Endothelial cell of umbilical vein (primary cell): ENCODE measurements around the gene NAA20. TPM values are rescaled to one million over a fixed set of nuclear protein-coding genes. Genes with fewer than 3 reads are reported as not detected.

Experiments
- BruUV-seq: library from RNA; stranded (reverse); fragments of 400-500 nt; replicated peaks from 2 replicates; lab custom pipeline; 2021; lab: Mats Ljungman, UMichigan
- CTCF ChIA-PET: fragments of 300-600, 350-600 bp; sonication (Branson Sonifier 250); formaldehyde crosslinking; loops from one replicate; lab custom pipeline; 2021; ENCODE audit warnings: antibody characterized with exemption, inconsistent platforms; lab: Charles Lee
- POLR2A ChIA-PET: fragments of 300-600, 350-600 bp; sonication (Branson Sonifier 250); formaldehyde crosslinking; loops from one replicate; lab custom pipeline; 2021; ENCODE audit warnings: antibody characterized with exemption, inconsistent platforms; lab: Charles Lee
- DNase-seq: peaks from one replicate; pipeline ENCODE4 v3.0.0-alpha.2; 2011; ENCODE audit warnings: low read depth, low spot score
- FAIRE-seq: peaks from 2 replicates; lab custom pipeline; 2011; peaks lifted over from hg19 to GRCh38; lab: Jason Lieb, UNC
- H2AFZ ChIP-seq: 2 replicates; pipeline ENCODE4 v1.6.0; 2012; ENCODE audit warnings: low read depth, low read length, control low read depth, inconsistent platforms
- H3K27ac ChIP-seq: 2 replicates; pipeline ENCODE4 v1.5.1; 2011; ENCODE audit warnings: low read depth, mild to moderate bottlenecking, control low read depth, low read length, moderate library complexity; ENCODE audit not compliant: insufficient read depth
- H3K27me3 ChIP-seq, 2 experiments: 2 replicates each; pipeline versions ENCODE4 v1.6.0 to v1.6.1; 2011; ENCODE audit warnings: low read length in 2 of 2, mixed read lengths in 1 of 2; ENCODE audit not compliant: control insufficient read depth in 2 of 2, insufficient read depth in 2 of 2
- H3K36me3 ChIP-seq, 2 experiments: 2 replicates in 1 of 2; 3 replicates in 1 of 2; pipeline ENCODE4 v1.5.1; 2011; ENCODE audit warnings: low read length in 2 of 2, mild to moderate bottlenecking in 1 of 2, moderate library complexity in 1 of 2; ENCODE audit not compliant: control insufficient read depth in 2 of 2, insufficient read depth in 2 of 2; ENCODE audit errors: extremely low read depth in 1 of 2
- H3K4me1 ChIP-seq: 3 replicates; pipeline ENCODE4 v1.5.1; 2011; ENCODE audit warnings: mild to moderate bottlenecking, low read length; ENCODE audit not compliant: control insufficient read depth, insufficient read depth; ENCODE audit errors: extremely low read depth
- H3K4me2 ChIP-seq: 2 replicates; pipeline ENCODE4 v1.6.1; 2011; ENCODE audit warnings: low read length, control low read depth, mixed read lengths; ENCODE audit not compliant: insufficient read depth
- H3K4me3 ChIP-seq, 3 experiments: fragments of 200-600 bp in 1 of 3; sonication (generic), shearing (Covaris generic) in 1 of 3; replicated peaks in 1 of 3; 2 replicates each; pipeline ENCODE4 v1.5.1; 2011 to 2016; ENCODE audit warnings: control low read depth in 3 of 3, low read length in 3 of 3, mild to moderate bottlenecking in 2 of 3, inconsistent platforms in 1 of 3, low read depth in 1 of 3, moderate library complexity in 1 of 3; ENCODE audit not compliant: insufficient read depth in 1 of 3
- H3K79me2 ChIP-seq: 2 replicates; pipeline ENCODE4 v1.6.0; 2012; ENCODE audit warnings: low read length, inconsistent platforms; ENCODE audit not compliant: control insufficient read depth, insufficient read depth
- H3K9ac ChIP-seq: replicated peaks from 2 replicates; pipeline ENCODE3; 2011; ENCODE audit warnings: low read length, control low read depth; ENCODE audit not compliant: insufficient read depth; ENCODE audit errors: extremely low read depth
- H3K9me1 ChIP-seq: replicated peaks from 3 replicates; pipeline ENCODE4 v1.6.0; 2011; ENCODE audit warnings: mild to moderate bottlenecking, low read length; ENCODE audit not compliant: control insufficient read depth, insufficient read depth; ENCODE audit errors: extremely low read depth
- H3K9me3 ChIP-seq: replicated peaks from 2 replicates; pipeline ENCODE4 v1.5.1; 2012; ENCODE audit warnings: low read length, inconsistent platforms; ENCODE audit not compliant: control insufficient read depth, insufficient read depth
- H4K20me1 ChIP-seq: replicated peaks from 2 replicates; pipeline ENCODE3; 2011; ENCODE audit warnings: mild to moderate bottlenecking, low read length; ENCODE audit not compliant: control insufficient read depth, insufficient read depth; ENCODE audit errors: extremely low read depth
- CTCF ChIP-seq, 2 donors: IDR thresholded peaks; 1 replicate in 1 of 2; 2 replicates in 1 of 2; pipeline ENCODE4 v1.5.1; 2011; ENCODE audit warnings: low read length in 2 of 2, mild to moderate bottlenecking in 2 of 2, moderate library complexity in 2 of 2, control low read depth in 1 of 2, inconsistent platforms in 1 of 2, low read depth in 1 of 2; ENCODE audit not compliant: insufficient read depth in 1 of 2; ENCODE audit errors: extremely low read depth in 1 of 2
- EZH2 ChIP-seq: IDR thresholded peaks from 2 replicates; pipeline ENCODE4 v1.6.1; 2012; ENCODE audit warnings: borderline replicate concordance, low read depth, mild to moderate bottlenecking, moderate library complexity, low read length, inconsistent platforms; ENCODE audit not compliant: severe bottlenecking
- FOS ChIP-seq: IDR thresholded peaks from 2 replicates; pipeline ENCODE4 v1.6.1; 2011; ENCODE audit warnings: mild to moderate bottlenecking, low read length, moderate library complexity, borderline replicate concordance; ENCODE audit not compliant: insufficient read depth
- GATA2 ChIP-seq: IDR thresholded peaks from 2 replicates; pipeline ENCODE4 v1.7.0; 2011; ENCODE audit warnings: low read depth, mild to moderate bottlenecking, moderate library complexity, mixed read lengths, low read length; ENCODE audit not compliant: insufficient read length, insufficient read depth
- JUN ChIP-seq: IDR thresholded peaks from 2 replicates; pipeline ENCODE4 v1.6.1; 2011; ENCODE audit warnings: borderline replicate concordance, low read depth; ENCODE audit not compliant: insufficient read length, insufficient read depth
- MAX ChIP-seq: IDR thresholded peaks from 2 replicates; pipeline ENCODE4 v1.6.1; 2011; ENCODE audit not compliant: insufficient read depth, insufficient read length
- MYC ChIP-seq: IDR thresholded peaks from one replicate; pipeline ENCODE4 v1.6.1; 2011; ENCODE audit warnings: mild to moderate bottlenecking, low read depth, low read length
- POLR2A ChIP-seq: IDR thresholded peaks from 2 replicates; pipeline ENCODE4 v1.6.1; 2012; ENCODE audit warnings: low read depth, mild to moderate bottlenecking, control low read depth, low read length
- POLR2AphosphoS5 ChIP-seq: IDR thresholded peaks from 2 replicates; pipeline ENCODE4 v1.6.1; 2012; ENCODE audit warnings: low read depth, mild to moderate bottlenecking, control low read depth, low read length, moderate library complexity; ENCODE audit not compliant: insufficient read depth
- dilution Hi-C: fragments of 300-500 bp; cut with MboI; formaldehyde crosslinking; loops from one replicate; pipeline ENCODE4 v1.15.0; 2019; ENCODE audit warnings: low sequenced_read_pairs; ENCODE audit not compliant: extremely low pct_ligation_motif_present
- intact Hi-C: fragments of 100-400 bp; cut with micrococcal nuclease; formaldehyde crosslinking; loops from one replicate; pipeline ENCODE4 v1.10.0; 2022
- polyA plus RNA-seq, 4 experiments: library from polyadenylated mRNA; depleted of rRNA in 3 of 4; stranded (reverse) in 3 of 4; unstranded in 1 of 4; fragments of >200 nt; gene quantifications; 2 replicates each; pipeline versions ENCODE4 v1.2.1 to v1.2.3, GENCODE V29; 2011 to 2012; ENCODE audit warnings: missing spikeins in 1 of 4
- total RNA-seq: library from RNA; stranded (reverse); gene quantifications from 2 replicates; pipeline ENCODE4 v1.2.3, GENCODE V29; 2021

NAA20 gene
- total and polyA plus RNA-seq, 2 donors (not counting 3 experiments of a cell fraction or from before 2014, with no cell fraction given) = 48.6 to 77.3 TPM

GRCh38 chr20:20024942-20025341, 7.8 kb downstream of the NAA20 start:
- no peaks in the 10 kb centered on the region for H3K27me3 ChIP-seq
- peaks cover 3% of the 10 kb centered on the region for H4K20me1 ChIP-seq
- BruUV-seq = no TSS peak
- no peak overlapping the region for H3K4me3 ChIP-seq
- H2AFZ ChIP-seq = no peak overlapping the region
- DNase-seq (no peak), FAIRE-seq (no peak)
- dilution Hi-C loops (no loop called here), intact Hi-C loops (no loop called here)
- no peak overlapping the region for H3K27ac ChIP-seq
- H3K9me3 ChIP-seq = no peaks in the 10 kb centered on the region
- no peaks in the 10 kb centered on the region for H3K4me1 ChIP-seq
- H3K9ac ChIP-seq = no peak overlapping the region
- TF ChIP-seq GATA2 = no peak
- ChIA-PET CTCF (no interaction called here), POLR2A (no interaction called here)
- H3K9me1 ChIP-seq = no peaks in the 10 kb centered on the region
- no peak overlapping the region for H3K4me2 ChIP-seq
- H3K36me3 ChIP-seq = peaks cover 5 to 16% of the 10 kb centered on the region in 2 experiments
- peaks cover 66% of the 10 kb centered on the region for H3K79me2 ChIP-seq

DNA sequence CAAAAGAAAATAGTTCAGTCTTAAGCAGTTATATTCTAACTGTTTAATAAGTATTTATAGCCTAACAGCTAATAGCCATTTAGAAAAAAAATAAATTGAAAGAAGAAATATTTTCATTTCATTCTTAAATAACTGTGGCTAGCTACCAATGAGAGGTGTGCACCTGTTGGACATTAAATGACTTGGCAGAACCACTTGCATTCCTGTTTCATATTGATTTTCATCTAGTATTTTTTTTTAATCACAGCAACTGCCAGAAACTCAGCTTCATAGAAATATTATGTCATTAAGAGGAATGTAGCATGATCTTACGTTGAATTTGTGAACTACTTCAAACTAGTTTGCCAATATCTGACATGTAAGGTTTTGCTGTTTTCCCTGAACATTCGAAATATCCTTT, 10.1 kb downstream of the NAA20 start:
- no peak for FAIRE-seq
- BruUV-seq = no TSS peak
- CTCF ChIA-PET = interaction anchor here (1.0 to 1.4 kb wide), 3 partner anchors 10 to 34 kb away, joined by 3 to 4 read pairs (median 3); partner anchors contain the start of gene NAA20

More for the DNA sequence above, 10.1 kb downstream of the NAA20 start:
- intact Hi-C loops = no loop called here
- no peak for DNase-seq
- Histone ChIP-seq H3K27me3 (no peaks in the 10 kb centered on the region), H4K20me1 (peaks cover 3% of the 10 kb centered on the region), H3K27ac (no peak overlapping the region), H3K9me3 (no peaks in the 10 kb centered on the region), H3K4me3 (no peak overlapping the region), H3K9ac (no peak overlapping the region), H3K79me2 (peaks cover 47% of the 10 kb centered on the region), H3K4me2 (no peak overlapping the region), H3K9me1 (no peaks in the 10 kb centered on the region), H3K4me1 (no peaks in the 10 kb centered on the region), H2AFZ (no peak overlapping the region), H3K36me3 (peaks cover 5 to 25% of the 10 kb centered on the region in 2 experiments)
- POLR2A ChIA-PET = no interaction called here
- dilution Hi-C loops = no loop called here
- TF ChIP-seq GATA2 = no peak
- no peak for TF ChIP-seq EZH2
- TF ChIP-seq MYC = no peak
- no peak for TF ChIP-seq POLR2A
- TF ChIP-seq FOS = no peak
- TF ChIP-seq JUN = no peak
- no peak for TF ChIP-seq POLR2AphosphoS5
- no peak for TF ChIP-seq CTCF (IDR thresholded peaks at IDR 0.05; ENCODE audit: extremely low read depth in 1 of 2, insufficient read depth in 1 of 2, low read depth in 1 of 2, low read length in 2 of 2)
- TF ChIP-seq MAX = no peak
